ENCODE results near the gene SORCS3. TPM values are rescaled to one million over a fixed set of nuclear protein-coding genes. Genes with fewer than 3 reads are reported as not detected.

Gene SORCS3
- total RNA-seq, 1 experiment from 2014 or later: not detected

DNA sequence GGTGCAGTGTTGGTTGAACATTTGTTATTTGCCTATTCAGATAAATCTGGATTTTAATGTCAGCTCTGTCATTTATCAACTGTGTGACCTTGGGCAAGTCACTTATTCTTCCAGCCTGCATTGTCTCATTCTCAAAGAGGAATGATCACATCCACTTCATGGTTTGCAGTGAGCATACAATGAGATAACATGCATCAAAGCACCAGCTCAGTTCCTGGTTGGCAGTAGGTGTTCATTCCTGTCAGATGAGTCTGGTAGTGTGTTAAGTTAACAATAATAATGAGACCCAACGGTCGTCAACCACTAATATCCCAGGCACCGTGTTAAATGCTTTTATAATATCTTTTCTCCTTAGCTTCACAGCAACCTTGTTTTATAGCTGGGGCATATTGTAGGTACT, 137.3 kb downstream of the SORCS3 start:
- intact Hi-C loops (cut with micrococcal nuclease): no loop called here
- Histone ChIP-seq H3K27ac (ENCODE audit: low read length) (no peak overlapping the region), H2AFZ (ENCODE audit: low read length) (no peak overlapping the region), H3K9me3 (ENCODE audit: low read length) (no peaks in the 10 kb centered on the region), H4K20me1 (ENCODE audit: low read length) (no peaks in the 10 kb centered on the region), H3K79me2 (ENCODE audit: low read length) (no peaks in the 10 kb centered on the region), H3K9ac (ENCODE audit: low read length) (no peak overlapping the region), H3K9me2 (replicated peaks; ENCODE audit: low read length) (no peaks in the 10 kb centered on the region), H3K4me3 (ENCODE audit: low read length) (no peak overlapping the region), H3K36me3 (ENCODE audit: low read depth, low read length) (no peaks in the 10 kb centered on the region), H3K27me3 (ENCODE audit: low read length) (no peaks in the 10 kb centered on the region), H3F3A (ENCODE audit: low read length, unreplicated experiment) (no peaks in the 10 kb centered on the region), H3K4me1 (ENCODE audit: insufficient read depth, low read length) (no peaks in the 10 kb centered on the region), H3K4me2 (ENCODE audit: low read length) (no peak overlapping the region)
- DNase-seq: no peak
- ChIA-PET CTCF (no interaction called here), POLR2A (ENCODE audit: unreplicated experiment) (no interaction called here)
- no peak for ATAC-seq
- BruUV-seq (replicated peaks): no TSS peak
- TF ChIP-seq EZH2 (IDR thresholded peaks at IDR 0.05; ENCODE audit: low read length, unreplicated experiment): no peak
- TF ChIP-seq, protein P1, sequence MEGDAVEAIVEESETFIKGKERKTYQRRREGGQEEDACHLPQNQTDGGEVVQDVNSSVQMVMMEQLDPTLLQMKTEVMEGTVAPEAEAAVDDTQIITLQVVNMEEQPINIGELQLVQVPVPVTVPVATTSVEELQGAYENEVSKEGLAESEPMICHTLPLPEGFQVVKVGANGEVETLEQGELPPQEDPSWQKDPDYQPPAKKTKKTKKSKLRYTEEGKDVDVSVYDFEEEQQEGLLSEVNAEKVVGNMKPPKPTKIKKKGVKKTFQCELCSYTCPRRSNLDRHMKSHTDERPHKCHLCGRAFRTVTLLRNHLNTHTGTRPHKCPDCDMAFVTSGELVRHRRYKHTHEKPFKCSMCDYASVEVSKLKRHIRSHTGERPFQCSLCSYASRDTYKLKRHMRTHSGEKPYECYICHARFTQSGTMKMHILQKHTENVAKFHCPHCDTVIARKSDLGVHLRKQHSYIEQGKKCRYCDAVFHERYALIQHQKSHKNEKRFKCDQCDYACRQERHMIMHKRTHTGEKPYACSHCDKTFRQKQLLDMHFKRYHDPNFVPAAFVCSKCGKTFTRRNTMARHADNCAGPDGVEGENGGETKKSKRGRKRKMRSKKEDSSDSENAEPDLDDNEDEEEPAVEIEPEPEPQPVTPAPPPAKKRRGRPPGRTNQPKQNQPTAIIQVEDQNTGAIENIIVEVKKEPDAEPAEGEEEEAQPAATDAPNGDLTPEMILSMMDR (conservative IDR thresholded peaks at IDR 0.05; ENCODE audit: low read depth, low read length): no peak
- no peak for TF ChIP-seq EZH2phosphoT487 (IDR thresholded peaks at IDR 0.05; ENCODE audit: borderline replicate concordance, low read length)

- intact Hi-C loops (cut with micrococcal nuclease): no loop called here
- BruUV-seq (replicated peaks): no TSS peak
Measured at GRCh38 chr10:104779701-104780100, 138.6 kb downstream of the SORCS3 start.

DNA sequence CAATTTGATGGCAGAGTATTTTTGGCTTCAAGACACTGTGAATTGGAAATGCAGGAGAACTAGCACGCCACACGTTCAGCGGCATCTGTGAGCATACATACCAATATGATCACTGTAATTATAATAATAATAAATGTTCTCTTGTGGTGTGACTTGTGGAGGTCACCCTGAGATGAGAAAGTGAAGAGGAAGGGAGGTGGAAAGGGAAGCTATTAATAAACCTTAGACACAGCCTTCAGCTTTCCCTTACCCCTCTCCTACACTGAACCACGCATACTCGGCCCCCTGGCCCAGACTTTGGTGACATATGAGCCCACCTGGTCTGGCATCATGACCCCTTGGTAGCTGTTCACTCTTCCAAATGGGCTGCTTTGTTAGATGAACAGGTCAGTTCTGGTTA, 139.1 kb downstream of the SORCS3 start:
- Histone ChIP-seq H2AFZ (ENCODE audit: low read length) (no peak overlapping the region), H3K4me1 (ENCODE audit: insufficient read depth, low read length) (no peaks in the 10 kb centered on the region), H3K9ac (ENCODE audit: low read length) (no peak overlapping the region), H3K4me3 (ENCODE audit: low read length) (no peak overlapping the region), H3K9me3 (ENCODE audit: low read length) (no peaks in the 10 kb centered on the region), H3F3A (ENCODE audit: low read length, unreplicated experiment) (no peaks in the 10 kb centered on the region), H3K27me3 (ENCODE audit: low read length) (no peaks in the 10 kb centered on the region), H3K27ac (ENCODE audit: low read length) (no peak overlapping the region), H4K20me1 (ENCODE audit: low read length) (no peaks in the 10 kb centered on the region), H3K4me2 (ENCODE audit: low read length) (no peak overlapping the region), H3K79me2 (ENCODE audit: low read length) (no peaks in the 10 kb centered on the region), H3K9me2 (replicated peaks; ENCODE audit: low read length) (no peaks in the 10 kb centered on the region), H3K36me3 (ENCODE audit: low read depth, low read length) (no peaks in the 10 kb centered on the region)
- ATAC-seq: no peak
- ChIA-PET CTCF (no interaction called here), POLR2A (ENCODE audit: unreplicated experiment) (no interaction called here)
- no TSS peak for BruUV-seq (replicated peaks)
- DNase-seq: no peak
- TF ChIP-seq EZH2 (IDR thresholded peaks at IDR 0.05; ENCODE audit: low read length, unreplicated experiment) (no peak), EZH2phosphoT487 (IDR thresholded peaks at IDR 0.05; ENCODE audit: borderline replicate concordance, low read length) (no peak)
- TF ChIP-seq, protein P1 (conservative IDR thresholded peaks at IDR 0.05; ENCODE audit: low read depth, low read length): no peak
- intact Hi-C loops (cut with micrococcal nuclease): no loop called here

More at GRCh38 chr10:104779701-104780100, 138.6 kb downstream of the SORCS3 start:
- H4K20me1 ChIP-seq (ENCODE audit: low read length): no peaks in the 10 kb centered on the region
- H3F3A ChIP-seq (ENCODE audit: low read length, unreplicated experiment): no peaks in the 10 kb centered on the region
- no peak for ATAC-seq
- H3K4me1 ChIP-seq (ENCODE audit: insufficient read depth, low read length): no peaks in the 10 kb centered on the region
- H3K9ac ChIP-seq (ENCODE audit: low read length): no peak overlapping the region
- no peak overlapping the region for H2AFZ ChIP-seq (ENCODE audit: low read length)
- H3K27ac ChIP-seq (ENCODE audit: low read length): no peak overlapping the region
- TF ChIP-seq EZH2 (IDR thresholded peaks at IDR 0.05; ENCODE audit: low read length, unreplicated experiment) (no peak), EZH2phosphoT487 (IDR thresholded peaks at IDR 0.05; ENCODE audit: borderline replicate concordance, low read length) (no peak)
- TF ChIP-seq, protein P1 (conservative IDR thresholded peaks at IDR 0.05; ENCODE audit: low read depth, low read length): no peak
- ChIA-PET POLR2A (ENCODE audit: unreplicated experiment) (no interaction called here), CTCF (no interaction called here)
- H3K9me3 ChIP-seq (ENCODE audit: low read length): no peaks in the 10 kb centered on the region
- no peaks in the 10 kb centered on the region for H3K36me3 ChIP-seq (ENCODE audit: low read depth, low read length)
- no peak overlapping the region for H3K4me3 ChIP-seq (ENCODE audit: low read length)
- no peak overlapping the region for H3K4me2 ChIP-seq (ENCODE audit: low read length)
- no peaks in the 10 kb centered on the region for H3K9me2 ChIP-seq (replicated peaks; ENCODE audit: low read length)
- DNase-seq: no peak
- no peaks in the 10 kb centered on the region for H3K79me2 ChIP-seq (ENCODE audit: low read length)
- no peaks in the 10 kb centered on the region for H3K27me3 ChIP-seq (ENCODE audit: low read length)

Measured in PC-3 (cell line).